ENCODE results near the gene SLC7A4.

The SLC7A4 gene

GRCh38 chr22:20990184-20991180 lies 41.9 kb downstream of the SLC7A4 start:
- Histone ChIP-seq H3K4me3 (ENCODE audit: low read depth in 1 of 2, low read length in 1 of 2) (no peak overlapping the region), H3K27ac (no peak overlapping the region), H3K27me3 (no peaks in the 10 kb centered on the region), H3K36me3 (peaks cover 70% of the 10 kb centered on the region), H3K9me3 (no peaks in the 10 kb centered on the region), H3K4me1 (ENCODE audit: control insufficient read depth in 1 of 2, insufficient read depth in 1 of 2, low read depth in 1 of 2, low read length in 1 of 2) (no peaks in the 10 kb centered on the region)
- no peak for TF ChIP-seq CTCF (IDR thresholded peaks at IDR 0.05)

GRCh38 chr22:20989323-20990138 lies 42.8 kb downstream of the SLC7A4 start:
- no peaks in the 10 kb centered on the region for H3K9me3 ChIP-seq
- H3K4me1 ChIP-seq (ENCODE audit: control insufficient read depth in 1 of 2, insufficient read depth in 1 of 2, low read depth in 1 of 2, low read length in 1 of 2), result no peaks in the 10 kb centered on the region
- H3K27me3 ChIP-seq, result no peaks in the 10 kb centered on the region
- H3K4me3 ChIP-seq (ENCODE audit: low read depth in 1 of 2, low read length in 1 of 2), result no peak overlapping the region
- TF ChIP-seq CTCF (IDR thresholded peaks at IDR 0.05), result no peak
- no peak overlapping the region for H3K27ac ChIP-seq
- H3K36me3 ChIP-seq, result peaks cover 63% of the 10 kb centered on the region

DNA sequence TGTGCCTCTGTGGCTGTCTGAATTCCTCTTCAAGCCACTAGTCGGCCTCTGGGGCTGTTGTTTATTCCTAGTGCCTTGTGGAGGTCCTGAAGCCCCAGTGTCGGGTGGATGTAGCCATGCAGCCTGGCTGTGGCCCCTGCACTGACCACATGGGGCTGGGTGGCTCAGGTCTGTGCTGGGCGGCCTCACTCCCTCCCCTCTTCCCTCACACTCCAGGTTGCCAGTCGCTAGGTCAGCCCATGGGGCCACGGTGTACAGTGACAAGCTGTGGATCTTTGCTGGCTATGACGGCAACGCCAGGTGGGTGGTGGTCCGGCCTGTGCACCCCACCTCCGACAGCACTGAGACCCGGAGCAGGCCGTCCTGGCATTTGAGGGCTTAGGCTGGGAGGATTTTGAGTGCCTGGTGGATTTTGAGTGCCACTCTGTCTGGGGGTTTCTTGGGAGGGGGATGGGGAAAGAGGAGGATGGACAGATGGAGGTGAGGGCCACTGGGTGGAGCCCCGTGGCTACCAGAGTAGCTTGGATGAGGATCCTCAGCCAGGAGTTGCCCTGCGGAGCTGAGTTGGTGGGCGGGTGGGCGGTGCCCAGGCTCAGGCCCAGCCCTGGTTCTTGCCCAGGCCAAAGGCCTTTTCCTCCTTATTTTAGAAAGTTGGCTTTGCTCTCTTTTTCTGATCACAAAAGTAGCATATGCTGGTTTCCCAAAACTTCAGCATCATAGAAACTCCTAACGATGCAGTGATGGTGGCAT lies 43.6 kb downstream of the SLC7A4 start:
- Histone ChIP-seq H3K4me3 (ENCODE audit: low read depth in 1 of 2, low read length in 1 of 2) (no peak overlapping the region), H3K9me3 (no peaks in the 10 kb centered on the region), H3K27me3 (no peaks in the 10 kb centered on the region), H3K36me3 (peaks cover 55% of the 10 kb centered on the region), H3K27ac (no peak overlapping the region), H3K4me1 (ENCODE audit: control insufficient read depth in 1 of 2, insufficient read depth in 1 of 2, low read depth in 1 of 2, low read length in 1 of 2) (no peaks in the 10 kb centered on the region)
- no peak for TF ChIP-seq CTCF (IDR thresholded peaks at IDR 0.05)

GRCh38 chr22:20987375-20987774 lies 45.0 kb downstream of the SLC7A4 start:
- H3K36me3 ChIP-seq, result peaks cover 41% of the 10 kb centered on the region
- no peak overlapping the region for H3K4me3 ChIP-seq (ENCODE audit: low read depth in 1 of 2, low read length in 1 of 2)
- no peak overlapping the region for H3K27ac ChIP-seq
- TF ChIP-seq CTCF (IDR thresholded peaks at IDR 0.05), result no peak
- no peaks in the 10 kb centered on the region for H3K9me3 ChIP-seq
- peaks cover 7% of the 10 kb centered on the region in 2 experiments for H3K4me1 ChIP-seq (ENCODE audit: control insufficient read depth in 1 of 2, insufficient read depth in 1 of 2, low read depth in 1 of 2, low read length in 1 of 2)
- H3K27me3 ChIP-seq, result no peaks in the 10 kb centered on the region

DNA sequence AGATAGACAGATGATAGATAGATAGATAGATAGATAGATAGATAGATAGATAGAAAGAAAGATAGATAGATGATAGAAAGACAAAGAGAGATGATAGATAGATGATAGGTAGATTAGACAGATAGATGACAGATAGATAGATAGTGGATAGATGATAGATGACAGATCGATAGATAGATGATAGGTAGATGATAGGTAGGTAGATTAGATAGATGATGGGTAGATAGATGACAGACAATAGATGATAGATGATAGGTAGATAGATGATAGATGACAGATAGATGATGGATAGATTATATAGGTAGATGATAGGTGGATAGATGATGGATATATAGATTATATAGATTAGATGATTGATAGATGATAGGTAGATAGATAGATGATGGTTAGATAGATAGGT lies 46.0 kb downstream of the SLC7A4 start:
- Histone ChIP-seq H3K36me3 (peaks cover 31% of the 10 kb centered on the region), H3K27me3 (no peaks in the 10 kb centered on the region), H3K4me3 (ENCODE audit: low read depth in 1 of 2, low read length in 1 of 2) (no peak overlapping the region), H3K27ac (no peak overlapping the region), H3K9me3 (no peaks in the 10 kb centered on the region), H3K4me1 (ENCODE audit: control insufficient read depth in 1 of 2, insufficient read depth in 1 of 2, low read depth in 1 of 2, low read length in 1 of 2) (peaks cover 14% of the 10 kb centered on the region in 2 experiments)
- no peak for TF ChIP-seq CTCF (IDR thresholded peaks at IDR 0.05)
